Cortex of kidney (tissue), 1 donor: ENCODE results near the gene SF3A2.
"Not testable (repeated sequence)": the region's sequence is repeated elsewhere in the genome, so short reads cannot be mapped to it uniquely, and the experiment has no call there.

Experiments
- DNase-seq: peaks from one replicate; lab custom pipeline; 2025; lab: John Stamatoyannopoulos, UW

The SF3A2 gene

GRCh38 chr19:2236314-2237050, at the start of gene SF3A2, which contains the start of gene PLEKHJ1:
Gene SF3A2 (plus strand): TSS chr19:2236824. CDS start chr19:2243419, 6,595 bp downstream.
Gene PLEKHJ1 (minus strand): TSS chr19:2236329. CDS start chr19:2236248, 81 bp downstream.
- DNase-seq = peak; percentile 79

GRCh38 chr19:2187159-2187558, 49.5 kb upstream of the SF3A2 start:
- DNase-seq = no peak

- no peak for DNase-seq
Measured at GRCh38 chr19:2188708-2189385, 47.8 kb upstream of the SF3A2 start.

DNA sequence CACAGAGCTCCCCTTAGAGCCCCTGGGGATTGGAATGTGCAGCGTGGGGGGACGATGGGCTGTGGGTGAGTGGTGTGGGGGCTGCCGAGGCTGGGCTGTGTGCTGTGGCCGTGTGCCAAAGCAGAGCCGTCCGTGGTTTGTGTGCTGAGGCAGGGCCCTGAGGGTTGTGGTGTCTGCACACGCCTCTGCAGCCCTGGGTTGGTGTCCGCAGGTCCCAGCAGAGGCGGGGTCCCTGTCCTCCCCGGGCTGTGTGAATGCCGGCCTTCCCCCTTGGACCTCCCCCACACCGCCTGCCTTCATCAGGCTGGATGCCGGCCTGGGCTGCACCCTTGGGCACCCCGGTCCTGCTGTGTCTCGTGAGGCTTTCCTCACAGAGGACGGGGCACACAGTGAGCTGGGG, 46.7 kb upstream of the SF3A2 start:
- no peak for DNase-seq

DNA sequence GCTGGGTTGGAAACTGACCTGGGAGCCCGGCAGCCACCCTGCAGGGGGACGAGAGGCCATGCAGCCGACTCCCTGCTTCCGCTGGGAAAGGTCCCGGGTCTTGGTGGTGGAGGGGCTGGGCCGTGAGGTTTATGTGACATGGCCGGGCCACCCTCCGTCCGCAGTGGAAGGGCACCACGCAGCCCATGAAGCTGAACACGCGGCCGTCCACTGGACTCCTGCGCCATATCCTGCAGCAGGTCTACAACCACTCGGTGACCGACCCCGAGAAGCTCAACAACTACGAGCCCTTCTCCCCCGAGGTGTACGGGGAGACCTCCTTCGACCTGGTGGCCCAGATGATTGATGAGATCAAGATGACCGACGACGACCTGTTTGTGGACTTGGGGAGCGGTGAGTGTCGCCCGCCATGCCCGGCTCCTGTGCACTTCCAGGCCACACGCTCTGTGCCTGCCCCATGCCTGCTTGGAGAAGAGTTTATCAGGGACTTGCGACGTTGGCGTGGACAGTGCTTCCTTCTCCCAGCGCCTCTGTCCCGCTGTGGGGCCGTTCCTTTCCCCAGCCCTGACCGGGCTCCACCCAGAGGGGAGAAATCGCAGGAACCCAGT, 45.7 kb upstream of the SF3A2 start:
- no peak for DNase-seq

GRCh38 chr19:2191456-2192310, 44.9 kb upstream of the SF3A2 start:
- no peak for DNase-seq

DNA sequence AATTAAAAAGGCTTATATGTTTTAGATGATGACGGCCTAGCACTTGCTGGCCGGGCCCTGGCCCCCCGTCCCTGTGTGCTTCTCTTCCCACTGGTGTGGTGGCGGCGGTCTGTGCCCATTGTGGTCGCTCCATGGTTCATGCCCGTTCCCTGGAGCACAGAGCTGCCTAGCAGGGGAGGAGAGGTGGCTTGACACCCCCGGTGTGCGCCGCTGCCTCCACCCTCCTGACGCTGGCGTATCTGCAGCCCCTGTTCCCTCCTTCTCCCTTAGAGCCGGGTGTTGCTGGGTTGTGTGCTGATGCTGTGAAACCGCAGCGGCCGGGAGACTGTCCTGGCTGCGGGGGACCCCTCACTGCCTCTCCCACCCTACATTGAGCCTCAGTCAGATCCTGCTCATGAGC, 43.8 kb upstream of the SF3A2 start:
- no peak for DNase-seq

DNA sequence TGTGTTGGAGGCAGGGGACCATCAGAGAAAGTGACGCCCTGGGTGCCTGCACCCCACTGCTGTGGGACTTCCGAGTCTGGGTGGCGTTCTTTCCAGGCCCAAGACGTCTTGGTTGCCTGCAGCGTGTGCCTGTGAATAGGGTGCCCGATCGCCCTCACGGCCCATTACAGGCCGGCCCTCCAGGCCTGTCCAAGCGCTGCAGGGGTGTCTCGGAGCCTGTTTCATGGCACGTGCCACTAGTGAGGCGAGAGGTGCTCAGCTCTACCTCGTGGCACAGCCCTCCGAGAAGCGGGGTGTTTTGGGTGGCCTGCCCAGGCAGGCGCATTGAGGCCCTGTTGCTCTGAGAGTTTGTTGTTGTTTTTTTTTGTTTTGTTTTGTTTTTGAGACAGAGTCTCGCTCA, 42.8 kb upstream of the SF3A2 start:
- DNase-seq = no peak

DNA sequence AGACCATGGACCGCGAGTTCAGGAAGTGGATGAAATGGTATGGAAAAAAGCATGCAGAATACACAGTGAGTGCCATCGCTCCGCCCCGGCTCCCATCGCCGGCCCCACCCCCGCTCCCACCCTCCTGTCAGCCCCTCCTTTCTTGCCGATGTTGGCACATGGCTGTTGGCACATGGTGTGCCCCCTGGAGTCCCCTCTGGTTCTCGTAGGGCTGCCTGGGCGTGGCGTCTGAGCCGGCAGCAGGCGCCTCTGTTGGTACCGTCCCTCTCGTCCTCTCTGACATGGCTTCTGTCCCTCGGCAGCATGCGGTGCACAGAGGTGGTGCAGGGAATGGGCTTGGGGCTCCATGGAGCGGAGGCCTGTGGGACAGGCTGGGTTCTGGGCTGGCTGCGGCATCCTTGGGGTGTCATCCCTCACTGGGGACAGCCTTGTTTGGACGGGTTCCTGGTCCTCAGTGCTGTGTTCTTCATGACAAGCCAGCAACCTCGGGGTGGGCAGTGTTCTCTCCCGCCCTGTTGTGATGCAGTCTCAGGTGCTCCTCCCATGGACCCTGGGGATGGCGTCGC, 42.0 kb upstream of the SF3A2 start:
- no peak for DNase-seq

DNA sequence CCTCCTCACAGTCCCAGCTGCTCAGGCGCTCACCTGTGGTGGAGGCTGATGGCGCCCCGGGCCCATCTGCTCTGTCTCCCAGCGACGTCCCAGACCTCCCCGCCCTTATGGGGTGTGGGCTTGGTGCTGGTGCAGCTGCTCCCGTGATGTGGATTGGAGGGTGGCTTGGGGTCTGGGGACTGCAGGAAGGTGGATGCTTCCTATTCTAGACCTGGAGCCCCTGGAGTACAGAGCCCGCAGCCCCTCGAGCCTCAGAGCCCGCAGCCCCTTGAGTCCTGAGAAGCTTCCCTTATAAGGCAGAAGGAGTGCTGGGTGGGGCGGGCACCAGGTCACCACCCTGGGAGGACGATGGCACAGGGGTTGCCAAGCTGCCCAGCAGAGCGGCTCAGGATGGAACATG, 41.3 kb upstream of the SF3A2 start:
- no peak for DNase-seq

DNA sequence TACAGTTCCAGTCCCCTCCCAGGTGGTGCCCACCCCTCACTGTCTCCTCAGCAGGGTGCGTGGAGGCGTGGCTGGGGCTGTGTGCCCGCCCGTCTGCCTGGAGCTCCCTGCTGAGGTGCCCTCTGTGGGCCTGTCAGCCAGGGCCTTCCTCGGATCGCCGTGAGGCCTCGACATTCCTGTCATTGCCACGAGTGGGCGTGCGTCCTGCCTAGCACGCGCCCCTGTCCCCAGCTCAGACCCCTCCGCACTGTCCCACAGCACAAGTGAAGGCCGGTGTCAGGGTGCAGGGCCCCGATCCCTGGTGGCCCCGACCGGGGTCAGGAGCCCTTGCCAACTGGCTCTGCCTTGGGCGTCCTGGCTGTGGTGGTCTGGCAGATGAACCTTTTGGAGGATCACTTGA, 40.7 kb upstream of the SF3A2 start:
- DNase-seq = no peak

DNA sequence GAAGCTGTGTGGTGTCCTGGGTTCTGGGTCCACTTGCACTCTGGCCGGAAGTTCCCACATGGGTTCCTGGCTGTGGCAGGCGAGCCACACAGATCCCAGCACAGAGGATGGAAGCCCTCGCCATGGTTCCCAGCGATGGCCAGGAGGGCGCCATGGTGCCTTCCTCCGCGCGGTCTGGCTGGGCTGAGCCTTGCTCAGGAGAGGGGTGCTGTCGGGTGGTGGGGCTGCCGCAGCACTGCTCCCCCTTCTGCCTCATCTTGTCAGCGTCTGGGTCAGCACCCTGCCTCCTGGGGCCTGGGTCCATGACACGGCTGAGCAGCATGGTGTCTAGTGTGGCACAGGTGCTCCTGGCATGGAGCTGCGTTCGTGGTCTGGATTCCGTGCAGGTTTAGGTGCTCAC, 39.4 kb upstream of the SF3A2 start:
- DNase-seq = no peak

DNA sequence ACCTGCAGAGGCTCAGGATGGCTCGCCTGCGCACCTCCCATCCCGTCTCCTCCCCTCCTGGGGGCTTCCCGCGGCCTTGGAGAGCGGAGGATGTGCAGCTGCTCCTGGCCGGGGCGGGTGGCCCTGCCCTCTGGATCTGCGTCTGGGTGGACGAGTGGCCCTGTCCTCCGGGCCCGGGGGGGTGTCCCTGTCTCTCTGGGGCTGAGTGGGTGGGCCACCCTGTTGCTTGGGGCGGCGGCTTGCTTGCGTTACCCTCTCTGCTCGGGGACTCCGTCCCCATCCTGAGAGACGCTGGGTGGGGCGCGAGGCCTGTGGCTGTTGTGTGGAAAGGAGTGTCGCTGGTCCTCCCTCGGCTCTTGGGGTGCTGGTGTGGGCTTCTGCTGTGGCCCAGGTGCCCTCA, 38.3 kb upstream of the SF3A2 start:
- no peak for DNase-seq

DNA sequence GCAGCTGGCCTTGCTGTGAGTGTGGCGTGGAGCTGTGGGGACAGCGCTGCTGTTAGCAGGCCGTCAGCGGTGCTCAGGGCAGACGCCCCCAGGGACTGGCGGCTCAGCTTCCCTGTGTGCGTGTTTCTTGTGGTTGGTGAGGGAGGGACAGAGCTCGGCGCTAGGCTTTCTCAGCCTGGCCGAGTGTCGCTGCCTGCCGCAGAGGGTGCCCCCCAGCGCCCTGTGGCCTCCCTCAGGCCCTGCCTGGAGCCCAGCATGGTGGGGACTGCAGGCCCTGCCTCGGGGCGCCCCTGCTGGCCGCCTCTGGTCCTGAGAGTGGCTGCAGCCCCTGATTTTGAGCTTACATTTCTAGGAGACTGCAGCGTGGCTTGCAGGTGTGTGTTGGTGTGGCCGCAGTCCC, 37.4 kb upstream of the SF3A2 start:
- DNase-seq = no peak

- no peak for DNase-seq
Measured at GRCh38 chr19:2199861-2200623, 36.6 kb upstream of the SF3A2 start.

GRCh38 chr19:2200624-2201294, 35.9 kb upstream of the SF3A2 start:
- not testable (repeated sequence) for DNase-seq

GRCh38 chr19:2201473-2202148, 35.0 kb upstream of the SF3A2 start:
- DNase-seq = no peak

GRCh38 chr19:2202366-2202765, 34.3 kb upstream of the SF3A2 start:
- DNase-seq = no peak

GRCh38 chr19:2207008-2207407, 29.6 kb upstream of the SF3A2 start:
- DNase-seq = no peak
